Right renal cortex interstitium (tissue), 3 donors: Measurements from ENCODE around the gene ESR2. TPM values are rescaled to one million over a fixed set of nuclear protein-coding genes. Genes with fewer than 3 reads are reported as not detected.
A peak's percentile ranks its signal among the peaks of the same experiment; 100 is the strongest.

Experiments
- DNase-seq, 3 donors: peaks; one replicate each; pipeline ENCODE4 v3.0.0-alpha.2; 2013; ENCODE audit warnings: low read depth in 3 of 3, low spot score in 2 of 3
- polyA plus RNA-seq, 3 donors: library from polyadenylated mRNA; unstranded; fragments of 120-200 nt; gene quantifications; one replicate each; pipeline ENCODE4 v1.2.1, GENCODE V29; 2013; ENCODE audit not compliant: insufficient read length in 3 of 3

ESR2 gene
- polyA plus RNA-seq, 3 donors: 0.74 to 0.96 (median 0.82) TPM

- no peak for DNase-seq
These were observed 22.2 kb downstream of the ESR2 start for GRCh38 chr14:64272019-64272418.

DNA sequence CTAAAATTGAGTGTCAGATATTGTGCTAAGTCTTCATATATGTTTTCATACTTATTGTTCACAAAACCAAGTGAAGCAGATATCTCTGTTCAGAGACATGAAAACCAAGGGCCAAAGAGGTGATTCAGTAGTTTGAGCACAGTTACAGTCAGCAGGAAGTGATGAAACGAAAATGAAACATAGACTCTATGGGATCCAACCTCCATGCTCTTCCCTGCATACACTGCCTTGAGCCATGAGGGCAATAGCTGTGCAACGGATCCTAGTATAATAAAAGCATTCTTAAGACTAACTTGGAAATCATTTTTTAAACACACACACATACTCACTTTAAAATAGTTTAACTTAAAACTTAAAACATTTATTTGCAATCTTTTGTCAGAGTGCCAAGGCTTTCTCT is 27.9 kb downstream of the ESR2 start:
- no peak for DNase-seq

GRCh38 chr14:64265222-64265621 is 28.9 kb downstream of the ESR2 start:
- DNase-seq: no peak

DNA sequence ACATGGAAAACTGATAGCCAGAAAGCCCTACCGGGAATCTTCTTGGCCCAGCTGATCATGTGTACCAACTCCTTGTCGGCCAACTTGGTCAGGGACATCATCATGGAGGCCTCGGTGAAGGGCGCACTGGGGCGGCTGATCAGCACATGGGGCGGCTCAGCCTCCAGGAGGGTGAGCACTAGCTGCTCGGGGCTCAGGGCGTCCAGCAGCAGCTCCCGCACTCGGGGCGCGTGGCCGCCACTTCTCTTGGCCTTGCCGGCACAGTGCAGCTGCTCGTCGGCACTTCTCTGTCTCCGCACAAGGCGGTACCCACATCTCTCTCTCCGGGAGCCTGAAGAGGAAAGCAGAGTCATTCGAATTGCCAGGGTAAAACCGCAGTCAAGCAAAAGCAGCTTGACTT is 33.8 kb downstream of the ESR2 start:
- DNase-seq: no peak

GRCh38 chr14:64255756-64256155 is 38.4 kb downstream of the ESR2 start:
- no peak for DNase-seq

GRCh38 chr14:64253672-64254071 is 40.5 kb downstream of the ESR2 start:
- DNase-seq: no peak

- DNase-seq: peak in 2 of 3 donors; percentile 15 to 20
These were observed 44.8 kb downstream of the ESR2 start for GRCh38 chr14:64249363-64249762.

- DNase-seq: no peak
These were observed 45.5 kb downstream of the ESR2 start for GRCh38 chr14:64248689-64249088.

GRCh38 chr14:64247195-64247594 is 47.0 kb downstream of the ESR2 start:
- no peak for DNase-seq

DNA sequence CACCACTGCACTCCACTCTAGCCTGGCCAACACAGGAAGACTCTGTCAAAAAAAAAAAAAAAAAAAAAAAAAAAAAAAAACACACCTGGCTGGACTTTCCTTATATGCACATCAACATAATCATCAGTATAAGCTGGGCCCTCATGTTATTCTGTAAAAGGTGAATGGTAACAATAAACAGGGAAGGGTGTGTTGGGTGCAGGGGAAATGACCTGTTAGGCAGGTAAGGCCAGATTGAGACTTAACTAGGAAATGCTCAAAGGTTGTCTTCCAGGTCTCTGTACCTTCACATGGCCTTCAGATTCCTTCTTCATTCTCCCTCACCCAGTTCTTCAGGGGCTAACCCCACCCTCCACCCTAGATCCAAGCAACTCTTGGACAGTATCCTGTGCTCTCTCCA is 47.5 kb downstream of the ESR2 start:
- no peak for DNase-seq

GRCh38 chr14:64245491-64245890 is 48.7 kb downstream of the ESR2 start:
- no peak for DNase-seq

DNA sequence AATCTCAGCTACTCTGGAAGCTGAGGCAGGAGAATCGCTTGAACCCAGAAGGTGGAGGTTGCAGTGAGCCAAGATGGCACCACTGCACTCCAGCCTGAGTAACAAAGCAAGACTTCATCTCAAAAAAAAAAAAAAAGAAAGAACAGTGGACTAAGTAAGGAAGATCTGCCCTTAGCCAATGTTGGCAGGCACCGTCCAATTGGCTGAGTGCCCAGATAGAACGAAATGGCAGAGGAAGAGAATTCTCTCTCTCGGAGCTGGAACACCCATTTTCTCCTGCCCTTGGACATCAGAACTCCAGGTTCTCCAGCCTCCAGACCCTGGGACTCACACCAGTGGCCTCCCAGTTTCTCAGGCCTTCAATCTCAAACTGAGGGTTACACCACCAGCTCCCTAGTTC is 49.9 kb downstream of the ESR2 start:
- no peak for DNase-seq

DNA sequence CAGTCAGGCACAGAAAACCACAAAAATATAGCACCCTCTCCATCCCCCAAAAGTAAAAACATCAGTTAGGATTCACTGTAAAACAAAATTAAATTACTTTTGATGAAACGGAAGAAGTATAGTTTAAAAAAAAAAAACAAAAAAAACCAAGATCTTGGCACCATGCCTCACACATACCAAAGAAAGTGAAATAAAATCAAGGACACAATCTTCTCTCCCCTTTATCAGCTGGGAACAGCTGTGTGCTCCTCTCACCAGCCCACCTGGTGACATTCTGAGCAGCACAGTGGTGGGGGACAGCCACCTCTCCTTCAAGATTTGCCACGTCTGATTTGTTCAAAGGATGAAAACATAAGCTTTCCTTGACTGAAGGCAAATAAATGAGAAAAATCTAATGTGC is 55.5 kb downstream of the ESR2 start:
- DNase-seq: no peak

- DNase-seq: no peak
These were observed 56.1 kb downstream of the ESR2 start for GRCh38 chr14:64238049-64238448.

DNA sequence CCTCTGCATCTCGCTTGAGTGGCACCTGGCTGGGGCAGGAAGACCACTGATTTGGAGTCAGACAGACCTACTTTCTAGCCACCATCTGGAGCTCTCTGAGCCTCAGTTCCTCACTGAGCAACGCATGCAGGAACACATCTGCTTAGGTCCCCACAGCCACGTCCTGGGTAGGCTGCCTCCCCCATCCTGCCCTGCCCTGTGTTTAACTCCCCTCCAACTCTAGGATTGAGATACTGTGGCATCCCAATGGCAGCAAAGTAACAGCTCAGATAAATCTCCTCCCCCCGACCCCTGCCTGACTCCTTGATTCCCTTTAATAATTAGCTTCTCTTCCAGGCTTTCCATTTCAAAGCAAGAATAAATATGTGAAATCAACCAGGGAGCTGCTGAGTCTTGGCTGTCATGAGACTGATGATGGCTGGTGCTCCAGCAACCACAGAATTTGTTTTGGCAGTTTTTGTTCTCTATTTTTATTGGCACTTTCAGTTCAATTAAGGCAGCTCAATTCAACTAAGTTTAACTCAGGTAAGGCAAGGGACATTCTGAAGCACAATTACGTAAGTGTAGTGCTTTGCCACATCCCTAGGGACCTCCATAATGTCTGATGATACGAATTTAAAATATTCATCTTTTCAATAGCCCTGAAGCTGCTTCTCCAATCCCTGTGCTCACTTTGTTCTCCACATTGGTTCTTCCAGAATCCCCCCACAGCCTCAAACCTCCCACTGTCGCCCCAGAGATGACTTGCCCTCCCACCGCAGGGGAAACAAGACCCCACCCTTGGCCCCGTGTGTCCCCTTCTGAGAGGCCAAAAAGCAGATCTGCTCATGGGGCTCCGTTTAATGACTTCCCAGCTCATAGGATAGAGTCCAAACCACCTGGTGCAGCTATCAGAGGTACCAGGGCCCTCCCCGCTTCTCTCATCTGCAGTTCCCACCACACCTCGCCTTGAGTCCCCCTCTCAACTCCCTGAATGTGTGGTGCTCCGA is 58.2 kb downstream of the ESR2 start:
- DNase-seq: peak in 1 of 3 donors; percentile 8

DNA sequence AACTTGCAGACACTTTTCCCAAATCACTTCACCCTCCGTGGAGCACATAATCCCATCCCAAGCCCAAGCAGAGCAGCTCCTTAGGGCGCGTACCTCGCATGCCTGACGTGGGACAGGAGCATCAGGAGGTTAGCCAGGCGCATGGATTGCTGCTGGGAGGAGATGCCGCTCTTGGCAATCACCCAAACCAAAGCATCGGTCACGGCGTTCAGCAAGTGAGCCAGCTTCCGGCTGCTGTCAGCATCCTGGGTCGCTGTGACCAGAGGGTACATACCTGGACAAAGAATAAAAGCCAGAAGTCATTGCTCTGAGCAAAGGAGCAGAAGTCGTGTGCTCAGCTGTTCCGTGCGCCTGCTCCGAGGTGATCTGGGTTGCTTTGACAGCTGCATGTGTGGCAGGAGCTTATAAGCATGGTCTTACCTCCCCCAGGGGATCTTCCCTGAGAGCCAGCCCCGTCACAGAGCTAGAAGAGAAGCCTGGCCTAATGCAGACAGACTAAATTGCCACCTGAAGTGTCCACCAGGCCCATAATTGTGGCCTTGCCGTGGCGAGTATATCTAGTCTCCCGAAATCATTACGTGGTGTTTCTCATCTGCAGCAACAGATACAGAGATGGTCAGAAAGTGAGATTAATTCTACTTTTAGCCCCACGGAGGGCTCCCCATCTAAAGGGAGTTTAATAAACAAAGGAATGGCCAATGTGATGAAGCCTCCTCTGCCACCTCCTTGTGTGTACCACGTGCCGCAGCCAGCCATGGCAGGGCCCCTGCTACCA is 59.1 kb downstream of the ESR2 start:
- no peak for DNase-seq

GRCh38 chr14:64233531-64234190 is 60.5 kb downstream of the ESR2 start:
- no peak for DNase-seq

DNA sequence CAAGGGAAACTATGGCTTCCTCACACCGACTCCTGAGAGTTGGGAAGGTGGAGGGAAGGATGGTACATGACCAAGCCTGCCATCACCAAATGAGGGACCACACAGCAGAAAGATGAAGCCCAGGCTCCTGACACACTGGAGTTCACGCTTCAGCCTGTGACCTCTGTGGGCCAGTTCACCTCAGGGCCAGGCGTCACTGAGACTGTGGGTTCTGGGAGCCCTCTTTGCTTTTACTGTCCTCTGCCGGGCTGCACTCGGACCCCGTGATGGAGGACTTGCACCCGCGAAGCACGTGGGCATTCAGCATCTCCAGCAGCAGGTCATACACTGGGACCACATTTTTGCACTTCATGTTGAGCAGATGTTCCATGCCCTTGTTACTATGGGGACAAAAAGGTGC is 61.2 kb downstream of the ESR2 start:
- DNase-seq: no peak

DNA sequence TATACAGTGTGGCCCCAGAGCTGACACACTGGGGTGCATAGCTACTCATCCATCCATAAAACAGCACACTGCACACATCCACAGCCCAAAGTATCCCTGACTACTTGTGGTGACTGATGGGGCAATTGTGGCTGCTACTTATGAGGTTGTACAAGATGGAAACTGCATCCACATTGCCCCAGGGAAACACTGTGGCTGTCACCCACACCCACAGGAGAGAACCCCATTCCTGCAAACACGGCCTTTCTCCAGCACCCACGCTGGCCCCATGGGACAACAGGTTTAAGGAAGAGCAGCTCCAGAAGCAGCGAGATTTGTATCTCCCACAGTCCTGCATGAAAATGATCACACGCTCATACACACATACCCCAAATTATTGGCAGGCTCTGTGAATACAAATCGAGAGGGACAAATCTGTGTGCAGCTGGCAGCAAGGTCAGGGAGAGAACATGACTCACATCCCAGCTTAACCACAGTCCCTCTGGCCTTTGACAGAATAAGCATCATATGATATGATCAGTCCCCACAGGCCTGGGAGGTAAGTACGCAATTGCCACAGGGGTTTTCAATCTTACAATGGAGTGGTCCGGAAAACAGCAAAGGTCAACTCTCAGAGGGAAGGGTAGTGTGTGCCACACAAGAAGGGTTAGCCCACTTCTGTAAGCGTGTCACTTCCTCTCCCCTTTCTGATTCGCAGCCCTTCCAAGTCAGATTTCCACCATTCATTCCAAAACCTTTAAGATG is 61.9 kb downstream of the ESR2 start:
- no peak for DNase-seq

- DNase-seq: no peak
These were observed 64.7 kb downstream of the ESR2 start for GRCh38 chr14:64229489-64229888.

- DNase-seq: no peak
These were observed 66.3 kb downstream of the ESR2 start for GRCh38 chr14:64227856-64228255.
